Heart left ventricle (tissue), 16 donors: Measurements from ENCODE around the gene ALDH1L1. TPM values are rescaled to one million over a fixed set of nuclear protein-coding genes. Genes with fewer than 3 reads are reported as not detected.

Experiments used
- ATAC-seq, 4 donors: fragments of 200-7000 bp; cut with Tn5 transposase; one replicate each; pipeline ENCODE4 v1.9.1; 2020 to 2022; ENCODE audit warnings: moderate library complexity in 4 of 4, mild to moderate bottlenecking in 3 of 4, moderate number of reproducible peaks in 1 of 4
- DNase-seq, 5 donors: peaks; one replicate each; pipeline ENCODE4 v3.0.0-alpha.2; 2020
- H3K27ac ChIP-seq, 12 donors: fragments of 200-600 bp; sonication (generic) in 4 of 12; one replicate each; pipeline versions ENCODE4 v1.5.0 to v1.8.0; 2016 to 2022; ENCODE audit warnings: mild to moderate bottlenecking in 2 of 12
- H3K27me3 ChIP-seq, 9 donors: fragments of 200-600 bp; sonication (generic) in 2 of 9; one replicate each; pipeline versions ENCODE4 v1.5.1 to v1.8.0; 2016 to 2022; ENCODE audit warnings: mild to moderate bottlenecking in 3 of 9
- H3K36me3 ChIP-seq, 9 donors: fragments of 200-600 bp; sonication (generic) in 2 of 9; one replicate each; pipeline versions ENCODE4 v1.5.0 to v1.8.0; 2018 to 2022; ENCODE audit warnings: mild to moderate bottlenecking in 2 of 9
- H3K4me1 ChIP-seq, 12 donors: fragments of 200-600 bp; sonication (generic) in 4 of 12; one replicate each; pipeline versions ENCODE4 v1.5.0 to v1.8.0; 2016 to 2022; ENCODE audit warnings: mild to moderate bottlenecking in 3 of 12
- H3K4me3 ChIP-seq, 12 donors: fragments of 200-600 bp; sonication (generic) in 4 of 12; one replicate each; pipeline versions ENCODE4 v1.5.0 to v1.8.0; 2017 to 2022; ENCODE audit warnings: mild to moderate bottlenecking in 9 of 12, moderate library complexity in 4 of 12
- H3K9me3 ChIP-seq, 12 donors: fragments of 200-600 bp; sonication (generic) in 4 of 12; one replicate each; pipeline versions ENCODE4 v1.5.0 to v1.8.0; 2016 to 2022; ENCODE audit warnings: mild to moderate bottlenecking in 1 of 12
- POLR2A ChIP-seq, 2 donors: fragments of 450-650 bp; IDR thresholded peaks; one replicate each; pipeline ENCODE4 v1.6.1; 2017; ENCODE audit warnings: antibody characterized with exemption in 2 of 2, mild to moderate bottlenecking in 2 of 2, moderate library complexity in 2 of 2
- WGBS, 4 donors: extraction: QIAGEN DNeasy Blood & Tissue Kit in 2 of 4; methylation state at CpG; one replicate each; pipeline versions ENCODE4 v1.1.5 to v1.1.7; 2013 to 2018; 5-methylcytosine and 5-hydroxymethylcytosine counted together
- intact Hi-C, 10 donors: fragments of 100-400 bp; cut with DNase I; formaldehyde crosslinking; loops; one replicate each; pipeline versions ENCODE4 v1.11.1 to v1.14.2; 2022
- polyA plus RNA-seq, 2 donors: library from polyadenylated mRNA; stranded (reverse); fragments of 200-250 nt; gene quantifications; one replicate each; pipeline ENCODE4 v1.2.3, GENCODE V29; 2013
- total RNA-seq, 9 donors: library from RNA; depleted of rRNA in 2 of 9; stranded (reverse); fragments of >200 nt in 2 of 9; fragmentation: NEBNext Ultra II Directional in 3 of 9; extraction: Animal tissue kit (Norgen Biotek cat#: 25700) in 3 of 9; gene quantifications; one replicate each; pipeline versions ENCODE4 v1.1.0 to v1.2.4, GENCODE V29; 2016 to 2023
- TF ChIP-seq, protein P1 (sequence below), 12 donors: fragments of 200-600 bp; sonication (generic) in 4 of 12; IDR thresholded peaks; one replicate each; pipeline versions ENCODE4 v1.5.0 to v1.8.0; 2018 to 2022; ENCODE audit warnings: antibody characterized with exemption in 12 of 12, mild to moderate bottlenecking in 5 of 12
- donor health status: ischemic (EF 13 %, LVEDD 7.1; RV severe dilation, severe dysfunction).
- donor health status: healthy with polysubstance abuse.
- donor health status: DM: no; HTN: yes; CAD: no.
- donor health status: DM: no; HTN: no; CAD: no.
- donor health status: ischemic (EF 25% LVEDD 6.9; RV normal size, moderate dysfunction).
- donor health status: ischemic (EF 25% LVEDD 5.7; RV mildly dilated, moderate dysfunction).
- donor health status: healthy.
- donor health status: DM: yes; HTN: yes; CAD: no.
- donor health status: ischemic (EF 35%, LVEDD 5.7; RV mildly dilated, moderate dysfunction).
- donor health status: nonischemic (EF 11% LVEDD 7.7; RV severe dilation, severe dysfunction).
- donor health status: DM: yes; HTN: yes; CAD: no.
- donor health status: PGD.
- donor health status: ischemic (EF 29% LVEDD 5.4; RV normal size, mild dysfunction).
- donor health status: nonischemic (EF 23%, LVEDD 6.1; RV moderate dilation, normal function).

Gene ALDH1L1
- total and polyA plus RNA-seq, 11 donors: 13.4 to 74.1 (median 29.0) TPM

GRCh38 chr3:126124896-126125295 lies 55.5 kb downstream of the ALDH1L1 start:
- intact Hi-C loops: no loop called here
- 88 to 96% (median 93%) methylated on average over 9 of the region's 9 CpGs for WGBS, 4 donors
- peak in 1 of 5 donors; percentile 39 for DNase-seq

DNA sequence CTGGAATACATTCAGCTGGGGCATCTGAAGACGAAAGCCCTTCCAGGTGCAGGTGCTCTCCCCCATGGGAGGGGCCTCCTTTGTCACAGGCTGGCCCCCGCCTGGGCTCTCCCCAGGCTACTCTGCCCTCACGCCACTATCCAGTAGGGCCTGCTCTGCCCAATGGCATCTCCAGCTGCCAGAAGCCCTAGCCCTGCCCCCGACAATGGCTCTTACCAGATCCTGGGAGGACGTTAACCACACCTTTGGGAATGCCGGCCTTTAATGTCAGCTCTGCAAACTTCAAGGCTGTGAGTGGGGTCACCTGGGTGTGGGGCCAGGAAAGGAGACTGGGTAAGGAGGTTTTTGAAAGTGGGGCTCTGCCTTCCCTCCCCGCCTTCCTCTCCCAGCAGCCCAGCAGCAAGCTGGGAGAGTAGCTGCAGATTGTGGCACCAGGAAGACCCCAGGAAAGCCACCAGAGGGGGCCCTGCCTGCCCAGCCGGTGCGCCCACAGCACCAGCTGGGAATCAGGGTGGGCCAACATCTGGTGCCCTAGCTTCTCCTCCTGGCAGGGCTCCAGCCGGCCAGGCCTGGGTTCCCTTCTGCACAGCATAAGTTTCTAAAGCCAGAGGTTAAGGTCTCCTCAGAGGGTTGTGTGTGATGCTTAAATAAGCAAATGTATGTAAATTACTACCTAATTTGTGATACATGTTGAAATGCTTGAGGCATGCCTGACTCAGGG lies 56.1 kb downstream of the ALDH1L1 start:
- no peak overlapping the region for H3K4me3 ChIP-seq
- H3K9me3 ChIP-seq: no peaks in the 10 kb centered on the region
- no peaks in the 10 kb centered on the region for H3K27me3 ChIP-seq
- peaks cover 0 to 1% (median 0%) of the 10 kb centered on the region in 9 donors for H3K36me3 ChIP-seq
- DNase-seq: peak in 2 of 5 donors; percentile 9 to 27
- no peak overlapping the region for H3K27ac ChIP-seq
- intact Hi-C loops: no loop called here
- WGBS, 4 donors: 66 to 74% (median 71%) methylated on average over 7 to 10 of the region's 10 CpGs
- TF ChIP-seq, protein P1, sequence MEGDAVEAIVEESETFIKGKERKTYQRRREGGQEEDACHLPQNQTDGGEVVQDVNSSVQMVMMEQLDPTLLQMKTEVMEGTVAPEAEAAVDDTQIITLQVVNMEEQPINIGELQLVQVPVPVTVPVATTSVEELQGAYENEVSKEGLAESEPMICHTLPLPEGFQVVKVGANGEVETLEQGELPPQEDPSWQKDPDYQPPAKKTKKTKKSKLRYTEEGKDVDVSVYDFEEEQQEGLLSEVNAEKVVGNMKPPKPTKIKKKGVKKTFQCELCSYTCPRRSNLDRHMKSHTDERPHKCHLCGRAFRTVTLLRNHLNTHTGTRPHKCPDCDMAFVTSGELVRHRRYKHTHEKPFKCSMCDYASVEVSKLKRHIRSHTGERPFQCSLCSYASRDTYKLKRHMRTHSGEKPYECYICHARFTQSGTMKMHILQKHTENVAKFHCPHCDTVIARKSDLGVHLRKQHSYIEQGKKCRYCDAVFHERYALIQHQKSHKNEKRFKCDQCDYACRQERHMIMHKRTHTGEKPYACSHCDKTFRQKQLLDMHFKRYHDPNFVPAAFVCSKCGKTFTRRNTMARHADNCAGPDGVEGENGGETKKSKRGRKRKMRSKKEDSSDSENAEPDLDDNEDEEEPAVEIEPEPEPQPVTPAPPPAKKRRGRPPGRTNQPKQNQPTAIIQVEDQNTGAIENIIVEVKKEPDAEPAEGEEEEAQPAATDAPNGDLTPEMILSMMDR (IDR thresholded peaks at IDR 0.05): no peak
- TF ChIP-seq POLR2A (IDR thresholded peaks at IDR 0.05): no peak
- ATAC-seq: no peak
- no peaks in the 10 kb centered on the region for H3K4me1 ChIP-seq

More at GRCh38 chr3:126124896-126125295, 55.5 kb downstream of the ALDH1L1 start:
- no peak for ATAC-seq
- H3K27me3 ChIP-seq: no peaks in the 10 kb centered on the region
- H3K4me1 ChIP-seq: no peaks in the 10 kb centered on the region
- H3K27ac ChIP-seq: no peak overlapping the region
- no peaks in the 10 kb centered on the region for H3K9me3 ChIP-seq
- TF ChIP-seq, protein P1 (IDR thresholded peaks at IDR 0.05): no peak
- TF ChIP-seq POLR2A (IDR thresholded peaks at IDR 0.05): no peak
- H3K36me3 ChIP-seq: peaks cover 0 to 5% (median 0%) of the 10 kb centered on the region in 9 donors
- no peak overlapping the region for H3K4me3 ChIP-seq

- no peaks in the 10 kb centered on the region for H3K27me3 ChIP-seq
- intact Hi-C loops: no loop called here
- ATAC-seq (no peak), DNase-seq (peak in 1 of 5 donors; percentile 25)
- H3K4me1 ChIP-seq: no peaks in the 10 kb centered on the region
- H3K4me3 ChIP-seq: no peak overlapping the region
- no peaks in the 10 kb centered on the region for H3K9me3 ChIP-seq
- no peak overlapping the region for H3K27ac ChIP-seq
- TF ChIP-seq POLR2A (IDR thresholded peaks at IDR 0.05): no peak
- TF ChIP-seq, protein P1 (IDR thresholded peaks at IDR 0.05): no peak
- WGBS, 4 donors: 73 to 90% (median 82%) methylated on average over 4 of the region's 4 CpGs
- peaks cover 0 to 7% (median 0%) of the 10 kb centered on the region in 9 donors for H3K36me3 ChIP-seq
Measured at GRCh38 chr3:126121632-126122031, 58.8 kb downstream of the ALDH1L1 start.

GRCh38 chr3:126121074-126121473 lies 59.3 kb downstream of the ALDH1L1 start:
- Histone ChIP-seq H3K4me3 (no peak overlapping the region), H3K27me3 (no peaks in the 10 kb centered on the region), H3K9me3 (no peaks in the 10 kb centered on the region), H3K4me1 (no peaks in the 10 kb centered on the region), H3K27ac (no peak overlapping the region), H3K36me3 (peaks cover 0 to 8% (median 0%) of the 10 kb centered on the region in 9 donors)
- no peak for ATAC-seq
- intact Hi-C loops: no loop called here
- WGBS, 4 donors: 91 to 92% (median 91%) methylated on average over 9 of the region's 9 CpGs
- TF ChIP-seq POLR2A (IDR thresholded peaks at IDR 0.05): no peak
- TF ChIP-seq, protein P1 (IDR thresholded peaks at IDR 0.05): no peak
- peak in 1 of 5 donors; percentile 27 for DNase-seq
